ENCODE data around the gene PVALB.

The PVALB gene

DNA sequence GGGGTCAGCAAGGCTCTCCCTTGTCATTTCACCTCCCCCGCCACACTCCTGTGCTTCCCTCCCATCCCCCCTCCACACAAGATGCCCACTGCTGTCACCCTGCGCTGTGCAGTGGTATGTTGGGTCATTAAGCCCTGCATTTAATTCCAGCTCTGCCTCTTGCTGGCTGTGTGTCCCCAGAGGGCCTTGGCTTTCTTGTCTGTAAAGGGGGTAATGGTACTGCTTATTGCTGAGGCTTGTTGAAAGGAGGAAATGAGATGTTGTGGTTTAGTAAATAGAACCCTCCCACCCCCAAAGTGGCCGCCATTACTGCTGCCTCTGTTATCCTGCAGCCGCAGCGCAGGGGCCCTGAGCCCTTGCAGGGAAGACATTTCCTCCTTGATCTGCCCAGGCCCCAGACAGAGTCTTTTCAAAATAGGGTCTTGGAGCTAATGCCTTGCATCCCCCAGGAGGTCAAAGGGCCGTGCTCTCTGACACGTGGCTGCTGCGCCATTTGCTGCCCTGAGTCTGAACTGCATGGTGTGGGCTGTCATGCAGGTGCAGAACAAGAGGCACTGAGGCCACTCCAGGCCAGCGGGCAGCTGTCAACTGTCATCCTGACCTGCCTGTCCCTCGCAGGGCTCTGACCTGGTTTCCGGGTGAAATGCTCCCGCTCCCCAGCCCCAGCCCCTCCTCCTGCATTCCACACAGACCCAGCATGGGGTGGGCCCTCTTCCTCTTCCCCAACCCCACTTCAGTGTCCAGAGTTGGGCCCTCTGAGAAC, 18.7 kb downstream of the PVALB start:
- no peak for DNase-seq (ENCODE audit: low read depth in 1 of 2, low spot score in 1 of 2)
- Histone ChIP-seq H3K27ac (replicated peaks) (no peak overlapping the region), H3K4me3 (replicated peaks; ENCODE audit: insufficient read depth, low read length) (no peak overlapping the region), H3K27me3 (ENCODE audit: insufficient read depth, poor library complexity, severe bottlenecking) (peaks cover 13% of the 10 kb centered on the region)
- TF ChIP-seq, protein P1, sequence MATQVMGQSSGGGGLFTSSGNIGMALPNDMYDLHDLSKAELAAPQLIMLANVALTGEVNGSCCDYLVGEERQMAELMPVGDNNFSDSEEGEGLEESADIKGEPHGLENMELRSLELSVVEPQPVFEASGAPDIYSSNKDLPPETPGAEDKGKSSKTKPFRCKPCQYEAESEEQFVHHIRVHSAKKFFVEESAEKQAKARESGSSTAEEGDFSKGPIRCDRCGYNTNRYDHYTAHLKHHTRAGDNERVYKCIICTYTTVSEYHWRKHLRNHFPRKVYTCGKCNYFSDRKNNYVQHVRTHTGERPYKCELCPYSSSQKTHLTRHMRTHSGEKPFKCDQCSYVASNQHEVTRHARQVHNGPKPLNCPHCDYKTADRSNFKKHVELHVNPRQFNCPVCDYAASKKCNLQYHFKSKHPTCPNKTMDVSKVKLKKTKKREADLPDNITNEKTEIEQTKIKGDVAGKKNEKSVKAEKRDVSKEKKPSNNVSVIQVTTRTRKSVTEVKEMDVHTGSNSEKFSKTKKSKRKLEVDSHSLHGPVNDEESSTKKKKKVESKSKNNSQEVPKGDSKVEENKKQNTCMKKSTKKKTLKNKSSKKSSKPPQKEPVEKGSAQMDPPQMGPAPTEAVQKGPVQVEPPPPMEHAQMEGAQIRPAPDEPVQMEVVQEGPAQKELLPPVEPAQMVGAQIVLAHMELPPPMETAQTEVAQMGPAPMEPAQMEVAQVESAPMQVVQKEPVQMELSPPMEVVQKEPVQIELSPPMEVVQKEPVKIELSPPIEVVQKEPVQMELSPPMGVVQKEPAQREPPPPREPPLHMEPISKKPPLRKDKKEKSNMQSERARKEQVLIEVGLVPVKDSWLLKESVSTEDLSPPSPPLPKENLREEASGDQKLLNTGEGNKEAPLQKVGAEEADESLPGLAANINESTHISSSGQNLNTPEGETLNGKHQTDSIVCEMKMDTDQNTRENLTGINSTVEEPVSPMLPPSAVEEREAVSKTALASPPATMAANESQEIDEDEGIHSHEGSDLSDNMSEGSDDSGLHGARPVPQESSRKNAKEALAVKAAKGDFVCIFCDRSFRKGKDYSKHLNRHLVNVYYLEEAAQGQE (IDR thresholded peaks at IDR 0.05; ENCODE audit: insufficient replicate concordance, low read depth) = no peak
- TF ChIP-seq GABPA (IDR thresholded peaks at IDR 0.05; ENCODE audit: low read depth) = no peak
- TF ChIP-seq, protein P2, sequence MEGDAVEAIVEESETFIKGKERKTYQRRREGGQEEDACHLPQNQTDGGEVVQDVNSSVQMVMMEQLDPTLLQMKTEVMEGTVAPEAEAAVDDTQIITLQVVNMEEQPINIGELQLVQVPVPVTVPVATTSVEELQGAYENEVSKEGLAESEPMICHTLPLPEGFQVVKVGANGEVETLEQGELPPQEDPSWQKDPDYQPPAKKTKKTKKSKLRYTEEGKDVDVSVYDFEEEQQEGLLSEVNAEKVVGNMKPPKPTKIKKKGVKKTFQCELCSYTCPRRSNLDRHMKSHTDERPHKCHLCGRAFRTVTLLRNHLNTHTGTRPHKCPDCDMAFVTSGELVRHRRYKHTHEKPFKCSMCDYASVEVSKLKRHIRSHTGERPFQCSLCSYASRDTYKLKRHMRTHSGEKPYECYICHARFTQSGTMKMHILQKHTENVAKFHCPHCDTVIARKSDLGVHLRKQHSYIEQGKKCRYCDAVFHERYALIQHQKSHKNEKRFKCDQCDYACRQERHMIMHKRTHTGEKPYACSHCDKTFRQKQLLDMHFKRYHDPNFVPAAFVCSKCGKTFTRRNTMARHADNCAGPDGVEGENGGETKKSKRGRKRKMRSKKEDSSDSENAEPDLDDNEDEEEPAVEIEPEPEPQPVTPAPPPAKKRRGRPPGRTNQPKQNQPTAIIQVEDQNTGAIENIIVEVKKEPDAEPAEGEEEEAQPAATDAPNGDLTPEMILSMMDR (IDR thresholded peaks at IDR 0.05; ENCODE audit: insufficient read depth, low read length) = no peak
- TF ChIP-seq SPI1 (IDR thresholded peaks at IDR 0.05; ENCODE audit: borderline replicate concordance, low read depth) = no peak
- TF ChIP-seq POLR2AphosphoS5 (IDR thresholded peaks at IDR 0.05; ENCODE audit: low read depth) = no peak

GRCh38 chr22:36797374-36797773, 19.5 kb downstream of the PVALB start:
- H3K27me3 ChIP-seq (ENCODE audit: insufficient read depth, poor library complexity, severe bottlenecking) = peaks cover 13% of the 10 kb centered on the region
- H3K4me3 ChIP-seq (replicated peaks; ENCODE audit: insufficient read depth, low read length) = no peak overlapping the region
- no peak for DNase-seq (ENCODE audit: low read depth in 1 of 2, low spot score in 1 of 2)
- TF ChIP-seq GABPA (IDR thresholded peaks at IDR 0.05; ENCODE audit: low read depth) (no peak), SPI1 (IDR thresholded peaks at IDR 0.05; ENCODE audit: borderline replicate concordance, low read depth) (no peak), POLR2AphosphoS5 (IDR thresholded peaks at IDR 0.05; ENCODE audit: low read depth) (no peak)
- TF ChIP-seq, protein P2 (IDR thresholded peaks at IDR 0.05; ENCODE audit: insufficient read depth, low read length) = no peak
- TF ChIP-seq, protein P1 (IDR thresholded peaks at IDR 0.05; ENCODE audit: insufficient replicate concordance, low read depth) = no peak
- no peak overlapping the region for H3K27ac ChIP-seq (replicated peaks)

DNA sequence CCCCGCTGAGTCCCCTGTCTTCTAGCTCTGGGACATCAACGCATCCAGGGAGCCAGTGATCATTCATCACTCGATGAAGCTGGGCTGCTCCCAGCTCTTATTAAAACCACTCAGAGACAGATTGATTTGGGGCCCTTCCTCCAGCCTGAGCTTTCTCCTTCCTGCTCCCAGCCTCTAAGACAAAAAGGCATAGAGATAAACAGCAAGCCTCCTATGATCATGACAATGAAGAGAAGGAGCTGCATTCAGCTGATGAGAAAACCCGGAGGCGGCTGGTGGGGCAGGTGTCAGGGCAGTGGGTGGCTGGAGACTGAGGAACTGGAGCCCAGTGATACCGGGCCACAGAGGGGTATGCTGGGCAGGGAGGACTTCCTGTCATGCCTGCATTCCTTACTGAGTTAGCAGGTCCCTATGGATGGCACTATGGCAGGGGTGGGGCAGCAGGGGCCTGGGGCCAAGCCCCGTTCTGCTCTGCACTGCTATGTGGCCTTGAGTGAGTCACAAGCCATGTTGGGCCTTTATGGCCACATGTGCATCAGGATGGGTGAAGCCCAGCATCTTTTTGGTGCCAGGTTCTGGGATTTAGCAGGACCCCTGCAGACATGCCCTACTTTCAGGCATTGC, 20.2 kb downstream of the PVALB start:
- H3K4me3 ChIP-seq (replicated peaks; ENCODE audit: insufficient read depth, low read length) = no peak overlapping the region
- TF ChIP-seq GABPA (IDR thresholded peaks at IDR 0.05; ENCODE audit: low read depth) (no peak), POLR2AphosphoS5 (IDR thresholded peaks at IDR 0.05; ENCODE audit: low read depth) (no peak), SPI1 (IDR thresholded peaks at IDR 0.05; ENCODE audit: borderline replicate concordance, low read depth) (no peak)
- TF ChIP-seq, protein P2 (IDR thresholded peaks at IDR 0.05; ENCODE audit: insufficient read depth, low read length) = no peak
- TF ChIP-seq, protein P1 (IDR thresholded peaks at IDR 0.05; ENCODE audit: insufficient replicate concordance, low read depth) = no peak
- peaks cover 16% of the 10 kb centered on the region for H3K27me3 ChIP-seq (ENCODE audit: insufficient read depth, poor library complexity, severe bottlenecking)
- no peak for DNase-seq (ENCODE audit: low read depth in 1 of 2, low spot score in 1 of 2)
- no peak overlapping the region for H3K27ac ChIP-seq (replicated peaks)

Data from HL-60 (cell line).